Hepatocyte (in vitro differentiated cells): ENCODE results near the gene SCN1A. TPM values are rescaled to one million over a fixed set of nuclear protein-coding genes. Genes with fewer than 3 reads are reported as not detected.

Experiments used
- DNase-seq: peaks from one replicate; pipeline ENCODE4 v3.0.0-alpha.2; 2016; ENCODE audit warnings: low spot score
- H2AFZ ChIP-seq: fragments of 200-600 bp; sonication (generic); 2 replicates; pipeline ENCODE4 v1.6.0; 2016; ENCODE audit warnings: antibody characterized with exemption, mild to moderate bottlenecking
- H3K27ac ChIP-seq: fragments of 200-600 bp; sonication (generic); 2 replicates; pipeline ENCODE4 v1.5.1; 2016; ENCODE audit warnings: mild to moderate bottlenecking
- H3K27me3 ChIP-seq: fragments of 200-600 bp; sonication (generic); 2 replicates; pipeline ENCODE4 v1.6.1; 2016
- H3K36me3 ChIP-seq: fragments of 200-600 bp; sonication (generic); replicated peaks from 2 replicates; pipeline ENCODE4 v1.5.1; 2016; ENCODE audit warnings: low read depth; ENCODE audit not compliant: insufficient read depth
- H3K4me1 ChIP-seq: fragments of 200-600 bp; sonication (generic); 2 replicates; pipeline ENCODE4 v1.5.1; 2016; ENCODE audit warnings: mild to moderate bottlenecking, moderate library complexity; ENCODE audit not compliant: insufficient read depth
- H3K4me2 ChIP-seq: fragments of 200-600 bp; sonication (generic); 2 replicates; pipeline ENCODE4 v1.6.0; 2016
- H3K4me3 ChIP-seq: fragments of 200-600 bp; sonication (generic); 2 replicates; pipeline ENCODE4 v1.5.1; 2016; ENCODE audit warnings: mild to moderate bottlenecking
- H3K79me2 ChIP-seq: fragments of 200-600 bp; sonication (generic); 2 replicates; pipeline ENCODE4 v1.6.0; 2017; ENCODE audit warnings: mild to moderate bottlenecking
- H3K9me2 ChIP-seq: fragments of 200-600 bp; sonication (generic); replicated peaks from 2 replicates; pipeline ENCODE4 v1.6.0; 2017; ENCODE audit warnings: mild to moderate bottlenecking; ENCODE audit not compliant: insufficient read depth
- H3K9me3 ChIP-seq: fragments of 200-600 bp; sonication (generic); 2 replicates; pipeline ENCODE4 v1.5.1; 2016; ENCODE audit warnings: low read depth, mild to moderate bottlenecking
- H4K20me1 ChIP-seq: fragments of 200-600 bp; sonication (generic); 2 replicates; pipeline ENCODE4 v1.6.0; 2016; ENCODE audit warnings: mild to moderate bottlenecking; ENCODE audit not compliant: insufficient read depth, poor library complexity, severe bottlenecking
- EZH2 ChIP-seq: fragments of 200-600 bp; sonication (generic); IDR thresholded peaks from 2 replicates; pipeline ENCODE4 v1.6.1; 2016; ENCODE audit warnings: antibody characterized with exemption, mild to moderate bottlenecking, borderline replicate concordance
- EZH2phosphoT487 ChIP-seq: fragments of 200-600 bp; sonication (generic); IDR thresholded peaks from one replicate; pipeline ENCODE4 v1.6.1; 2018; ENCODE audit warnings: antibody characterized with exemption, mild to moderate bottlenecking, low read depth, moderate library complexity; ENCODE audit not compliant: unreplicated experiment, severe bottlenecking
- WGBS: methylation state at CpG from one replicate; pipeline ENCODE4 v1.1.6; 2016; ENCODE audit warnings: low lambda C conversion rate; ENCODE audit errors: missing lambda C conversion rate; 5-methylcytosine and 5-hydroxymethylcytosine counted together
- polyA plus RNA-seq: library from polyadenylated mRNA; unstranded; fragments of >200 nt; fragmentation: Nextera tagmentation; extraction: Ambion mirVana; gene quantifications from 2 replicates; pipeline ENCODE4 v1.2.1, GENCODE V29; 2016
- total RNA-seq: library from RNA; depleted of rRNA; stranded (reverse); fragments of >200 nt; gene quantifications from 2 replicates; pipeline ENCODE4 v1.2.3, GENCODE V29; 2014
- TF ChIP-seq, protein P1 (sequence below): fragments of 200-600 bp; sonication (generic); IDR thresholded peaks from 2 replicates; pipeline ENCODE4 v1.5.1; 2016; ENCODE audit warnings: antibody characterized with exemption, mild to moderate bottlenecking; ENCODE audit not compliant: poor library complexity

Gene SCN1A
- total and polyA plus RNA-seq, 2 experiments from 2014 or later = 0.03 TPM; not detected in 1

DNA sequence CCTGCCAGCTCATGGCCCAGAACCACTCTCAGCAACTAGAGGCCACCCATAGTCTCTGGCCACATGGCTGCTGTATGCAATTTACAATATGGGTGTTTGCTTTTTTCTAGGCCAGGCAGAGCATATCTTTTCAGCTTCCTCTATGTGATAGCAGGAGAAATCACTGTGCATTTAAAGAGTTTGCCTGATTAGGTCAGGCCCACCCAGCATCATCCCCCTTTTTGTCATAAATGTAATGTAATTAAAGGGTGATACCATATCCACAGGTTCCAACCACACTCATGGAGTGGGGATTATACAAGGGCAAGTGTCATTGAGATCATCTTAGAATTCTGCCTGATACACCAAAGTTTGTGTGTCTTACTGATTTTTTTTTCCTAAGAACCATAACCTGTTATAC is 102.5 kb downstream of the SCN1A start:
- Histone ChIP-seq H4K20me1 (no peaks in the 10 kb centered on the region), H3K4me3 (no peak overlapping the region), H2AFZ (no peak overlapping the region), H3K4me1 (no peaks in the 10 kb centered on the region), H3K9me2 (no peaks in the 10 kb centered on the region), H3K79me2 (no peaks in the 10 kb centered on the region), H3K27me3 (no peaks in the 10 kb centered on the region), H3K27ac (no peak overlapping the region), H3K4me2 (no peak overlapping the region), H3K9me3 (no peaks in the 10 kb centered on the region), H3K36me3 (no peaks in the 10 kb centered on the region)
- no peak for TF ChIP-seq EZH2
- TF ChIP-seq, protein P1, sequence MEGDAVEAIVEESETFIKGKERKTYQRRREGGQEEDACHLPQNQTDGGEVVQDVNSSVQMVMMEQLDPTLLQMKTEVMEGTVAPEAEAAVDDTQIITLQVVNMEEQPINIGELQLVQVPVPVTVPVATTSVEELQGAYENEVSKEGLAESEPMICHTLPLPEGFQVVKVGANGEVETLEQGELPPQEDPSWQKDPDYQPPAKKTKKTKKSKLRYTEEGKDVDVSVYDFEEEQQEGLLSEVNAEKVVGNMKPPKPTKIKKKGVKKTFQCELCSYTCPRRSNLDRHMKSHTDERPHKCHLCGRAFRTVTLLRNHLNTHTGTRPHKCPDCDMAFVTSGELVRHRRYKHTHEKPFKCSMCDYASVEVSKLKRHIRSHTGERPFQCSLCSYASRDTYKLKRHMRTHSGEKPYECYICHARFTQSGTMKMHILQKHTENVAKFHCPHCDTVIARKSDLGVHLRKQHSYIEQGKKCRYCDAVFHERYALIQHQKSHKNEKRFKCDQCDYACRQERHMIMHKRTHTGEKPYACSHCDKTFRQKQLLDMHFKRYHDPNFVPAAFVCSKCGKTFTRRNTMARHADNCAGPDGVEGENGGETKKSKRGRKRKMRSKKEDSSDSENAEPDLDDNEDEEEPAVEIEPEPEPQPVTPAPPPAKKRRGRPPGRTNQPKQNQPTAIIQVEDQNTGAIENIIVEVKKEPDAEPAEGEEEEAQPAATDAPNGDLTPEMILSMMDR = no peak
- TF ChIP-seq EZH2phosphoT487 = no peak
- DNase-seq = no peak

DNA sequence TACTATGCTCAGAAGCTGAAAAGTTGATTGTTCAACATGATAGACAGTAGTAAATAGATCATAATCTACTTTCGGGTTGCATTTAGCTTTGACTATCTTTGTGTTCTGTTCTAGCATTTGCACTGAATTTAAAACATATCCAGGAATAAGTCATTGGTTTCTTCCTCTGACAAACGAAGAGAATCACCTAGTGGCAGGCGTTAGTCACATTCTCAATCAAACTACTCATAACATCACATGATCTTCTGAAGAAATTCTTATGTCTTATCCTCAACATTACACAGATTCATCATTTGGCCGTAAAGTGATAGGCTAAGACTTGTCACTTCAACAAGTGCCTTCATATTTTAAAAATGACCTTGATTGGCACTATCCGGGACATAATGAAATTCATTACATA is 110.6 kb downstream of the SCN1A start:
- Histone ChIP-seq H3K4me3 (no peak overlapping the region), H2AFZ (no peak overlapping the region), H3K4me1 (no peaks in the 10 kb centered on the region), H3K27ac (no peak overlapping the region), H3K9me3 (no peaks in the 10 kb centered on the region), H3K9me2 (no peaks in the 10 kb centered on the region), H3K79me2 (no peaks in the 10 kb centered on the region), H3K27me3 (no peaks in the 10 kb centered on the region), H3K4me2 (no peak overlapping the region), H3K36me3 (no peaks in the 10 kb centered on the region), H4K20me1 (no peaks in the 10 kb centered on the region)
- WGBS = 83% methylated on average over 5 of the region's 5 CpGs
- DNase-seq = no peak
- TF ChIP-seq, protein P1 = no peak

DNA sequence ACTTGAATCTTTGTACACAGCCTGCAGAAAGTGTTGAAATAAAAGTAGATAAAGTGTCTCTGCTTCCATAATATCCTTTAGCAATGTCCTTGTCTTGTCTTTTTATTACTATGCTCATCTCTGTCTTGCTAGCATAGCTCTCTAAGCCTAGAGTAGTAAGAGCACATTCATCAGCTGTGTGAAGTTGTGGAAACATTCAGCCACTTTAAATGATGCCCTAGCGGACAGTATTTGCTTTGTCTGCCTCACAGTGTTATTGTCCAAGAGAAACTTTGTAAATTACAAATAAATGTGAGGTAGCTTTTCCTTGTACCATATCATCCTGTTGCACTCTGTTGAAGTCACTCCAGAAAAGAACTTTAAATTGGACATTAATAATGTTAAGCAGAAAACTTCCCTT is 113.9 kb downstream of the SCN1A start:
- Histone ChIP-seq H3K27me3 (no peaks in the 10 kb centered on the region), H2AFZ (no peak overlapping the region), H4K20me1 (no peaks in the 10 kb centered on the region), H3K27ac (no peak overlapping the region), H3K79me2 (no peaks in the 10 kb centered on the region), H3K4me3 (no peak overlapping the region), H3K9me2 (no peaks in the 10 kb centered on the region), H3K9me3 (no peaks in the 10 kb centered on the region), H3K36me3 (no peaks in the 10 kb centered on the region), H3K4me1 (no peaks in the 10 kb centered on the region), H3K4me2 (no peak overlapping the region)
- no peak for DNase-seq
- 57% methylated on average over 1 of the region's 1 CpG for WGBS
- TF ChIP-seq EZH2 (no peak), EZH2phosphoT487 (no peak)
- TF ChIP-seq, protein P1 = no peak

DNA sequence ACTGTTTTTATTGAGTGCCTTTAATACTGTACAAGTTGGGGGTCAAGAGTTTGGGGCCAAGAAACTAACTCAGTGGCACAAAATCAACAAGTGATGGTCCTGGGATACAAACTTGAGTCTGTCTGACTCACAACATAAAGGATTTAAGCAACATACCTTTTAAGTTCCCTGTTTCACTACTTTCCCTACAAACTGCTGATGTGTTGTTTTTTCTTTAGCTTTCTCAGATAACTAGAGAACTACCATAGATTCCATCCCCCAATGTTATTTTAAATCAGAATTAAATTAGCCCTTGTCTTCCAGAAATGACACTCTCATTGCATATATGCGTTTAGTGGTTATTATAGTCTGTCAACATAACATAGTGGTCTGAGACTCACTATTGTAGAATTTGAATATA is 116.2 kb downstream of the SCN1A start:
- Histone ChIP-seq H4K20me1 (no peaks in the 10 kb centered on the region), H3K4me1 (no peaks in the 10 kb centered on the region), H3K9me3 (no peaks in the 10 kb centered on the region), H3K27ac (no peak overlapping the region), H2AFZ (no peak overlapping the region), H3K4me3 (no peak overlapping the region), H3K36me3 (no peaks in the 10 kb centered on the region), H3K79me2 (no peaks in the 10 kb centered on the region), H3K4me2 (no peak overlapping the region), H3K27me3 (no peaks in the 10 kb centered on the region), H3K9me2 (no peaks in the 10 kb centered on the region)
- no peak for DNase-seq
- WGBS = 85% methylated on average over 1 of the region's 1 CpG
- TF ChIP-seq EZH2 (no peak), EZH2phosphoT487 (no peak)
- TF ChIP-seq, protein P1 = no peak
